HL-60 (cell line): Measurements from ENCODE around the gene NOTCH4.

Experiments
- DNase-seq, 2 experiments: peaks; one replicate each; pipeline ENCODE4 v3.0.0-alpha.2; 2010 to 2020; ENCODE audit warnings: low read depth in 1 of 2, low spot score in 1 of 2
- H3K27ac ChIP-seq: fragments of 250-450 bp; sonication (Bioruptor Pico); replicated peaks from 2 replicates; pipeline ENCODE4 v1.5.1; 2020; ENCODE audit warnings: mild to moderate bottlenecking, moderate library complexity
- H3K27me3 ChIP-seq: fragments of 250-450 bp; sonication (Bioruptor Pico); 2 replicates; pipeline ENCODE4 v1.5.1; 2021; ENCODE audit warnings: mild to moderate bottlenecking, moderate library complexity; ENCODE audit not compliant: insufficient read depth, poor library complexity, severe bottlenecking
- H3K4me3 ChIP-seq: replicated peaks from 2 replicates; pipeline ENCODE4 v1.5.1; 2011; ENCODE audit warnings: mild to moderate bottlenecking, control low read depth, low read length; ENCODE audit not compliant: insufficient read depth
- GABPA ChIP-seq: IDR thresholded peaks from 2 replicates; pipeline ENCODE4 v1.6.1; 2012; ENCODE audit warnings: low read depth
- POLR2AphosphoS5 ChIP-seq: IDR thresholded peaks from 2 replicates; pipeline ENCODE4 v1.6.1; 2012; ENCODE audit warnings: low read depth
- SPI1 ChIP-seq: IDR thresholded peaks from 2 replicates; pipeline ENCODE4 v1.6.1; 2012; ENCODE audit warnings: low read depth, mild to moderate bottlenecking, borderline replicate concordance
- TF ChIP-seq, protein P1 (sequence below): IDR thresholded peaks from one replicate; pipeline ENCODE4 v1.5.1; 2011; ENCODE audit warnings: low read length, control low read depth, inconsistent platforms; ENCODE audit not compliant: insufficient read depth
- TF ChIP-seq, protein P2 (sequence below): IDR thresholded peaks from 2 replicates; pipeline ENCODE4 v1.6.1; 2012; ENCODE audit warnings: low read depth; ENCODE audit not compliant: insufficient replicate concordance

Gene NOTCH4

DNA sequence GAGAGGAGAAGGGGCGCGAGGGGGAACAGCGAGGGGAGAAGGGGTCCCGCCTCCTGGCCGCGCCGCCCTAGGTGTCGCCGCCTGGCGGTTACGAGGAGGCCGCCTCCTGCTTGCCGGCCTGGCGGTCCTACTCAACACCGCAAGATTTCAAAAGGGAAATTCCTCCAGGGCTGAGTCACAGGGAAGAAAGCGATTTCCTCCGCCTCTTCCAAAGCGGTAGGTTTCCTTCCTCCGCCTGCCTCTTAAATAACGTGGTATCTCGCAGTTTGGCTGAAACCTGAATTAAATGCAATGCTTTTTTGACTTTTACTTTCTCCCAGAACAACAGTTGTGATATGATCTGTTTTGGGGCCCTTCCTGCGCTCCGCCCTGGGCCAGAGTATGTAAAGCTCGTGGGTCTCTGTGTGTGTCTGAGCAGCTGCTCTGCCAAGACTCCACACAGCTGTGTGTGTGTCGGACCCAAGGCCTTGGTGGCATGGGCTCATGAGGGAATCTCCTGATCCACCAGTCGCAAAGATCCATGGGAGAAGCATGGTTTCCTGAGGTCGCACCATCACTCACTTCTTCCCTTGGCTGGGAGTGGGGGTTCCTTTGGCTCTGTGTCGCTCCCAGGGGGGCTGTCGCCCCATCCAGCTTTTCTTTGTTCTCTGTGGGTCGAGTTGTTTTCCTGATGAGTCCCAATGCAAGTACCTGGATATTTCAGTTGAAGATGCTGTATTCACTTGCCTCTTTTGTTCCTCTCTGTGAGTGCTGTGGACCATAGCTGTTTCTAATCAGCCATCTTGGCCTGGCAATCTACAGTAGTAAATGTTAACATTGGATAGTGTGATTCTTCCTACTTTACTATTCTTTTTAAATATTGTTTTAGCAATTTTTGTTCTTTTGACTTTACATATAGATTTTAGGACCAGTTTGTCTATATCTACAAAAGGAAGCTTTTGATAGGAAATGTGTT, 31.6 kb upstream of the NOTCH4 start:
- TF ChIP-seq, protein P1, sequence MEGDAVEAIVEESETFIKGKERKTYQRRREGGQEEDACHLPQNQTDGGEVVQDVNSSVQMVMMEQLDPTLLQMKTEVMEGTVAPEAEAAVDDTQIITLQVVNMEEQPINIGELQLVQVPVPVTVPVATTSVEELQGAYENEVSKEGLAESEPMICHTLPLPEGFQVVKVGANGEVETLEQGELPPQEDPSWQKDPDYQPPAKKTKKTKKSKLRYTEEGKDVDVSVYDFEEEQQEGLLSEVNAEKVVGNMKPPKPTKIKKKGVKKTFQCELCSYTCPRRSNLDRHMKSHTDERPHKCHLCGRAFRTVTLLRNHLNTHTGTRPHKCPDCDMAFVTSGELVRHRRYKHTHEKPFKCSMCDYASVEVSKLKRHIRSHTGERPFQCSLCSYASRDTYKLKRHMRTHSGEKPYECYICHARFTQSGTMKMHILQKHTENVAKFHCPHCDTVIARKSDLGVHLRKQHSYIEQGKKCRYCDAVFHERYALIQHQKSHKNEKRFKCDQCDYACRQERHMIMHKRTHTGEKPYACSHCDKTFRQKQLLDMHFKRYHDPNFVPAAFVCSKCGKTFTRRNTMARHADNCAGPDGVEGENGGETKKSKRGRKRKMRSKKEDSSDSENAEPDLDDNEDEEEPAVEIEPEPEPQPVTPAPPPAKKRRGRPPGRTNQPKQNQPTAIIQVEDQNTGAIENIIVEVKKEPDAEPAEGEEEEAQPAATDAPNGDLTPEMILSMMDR, result no peak
- TF ChIP-seq GABPA, result no peak
- no peak for TF ChIP-seq POLR2AphosphoS5
- no peak for TF ChIP-seq SPI1
- TF ChIP-seq, protein P2, sequence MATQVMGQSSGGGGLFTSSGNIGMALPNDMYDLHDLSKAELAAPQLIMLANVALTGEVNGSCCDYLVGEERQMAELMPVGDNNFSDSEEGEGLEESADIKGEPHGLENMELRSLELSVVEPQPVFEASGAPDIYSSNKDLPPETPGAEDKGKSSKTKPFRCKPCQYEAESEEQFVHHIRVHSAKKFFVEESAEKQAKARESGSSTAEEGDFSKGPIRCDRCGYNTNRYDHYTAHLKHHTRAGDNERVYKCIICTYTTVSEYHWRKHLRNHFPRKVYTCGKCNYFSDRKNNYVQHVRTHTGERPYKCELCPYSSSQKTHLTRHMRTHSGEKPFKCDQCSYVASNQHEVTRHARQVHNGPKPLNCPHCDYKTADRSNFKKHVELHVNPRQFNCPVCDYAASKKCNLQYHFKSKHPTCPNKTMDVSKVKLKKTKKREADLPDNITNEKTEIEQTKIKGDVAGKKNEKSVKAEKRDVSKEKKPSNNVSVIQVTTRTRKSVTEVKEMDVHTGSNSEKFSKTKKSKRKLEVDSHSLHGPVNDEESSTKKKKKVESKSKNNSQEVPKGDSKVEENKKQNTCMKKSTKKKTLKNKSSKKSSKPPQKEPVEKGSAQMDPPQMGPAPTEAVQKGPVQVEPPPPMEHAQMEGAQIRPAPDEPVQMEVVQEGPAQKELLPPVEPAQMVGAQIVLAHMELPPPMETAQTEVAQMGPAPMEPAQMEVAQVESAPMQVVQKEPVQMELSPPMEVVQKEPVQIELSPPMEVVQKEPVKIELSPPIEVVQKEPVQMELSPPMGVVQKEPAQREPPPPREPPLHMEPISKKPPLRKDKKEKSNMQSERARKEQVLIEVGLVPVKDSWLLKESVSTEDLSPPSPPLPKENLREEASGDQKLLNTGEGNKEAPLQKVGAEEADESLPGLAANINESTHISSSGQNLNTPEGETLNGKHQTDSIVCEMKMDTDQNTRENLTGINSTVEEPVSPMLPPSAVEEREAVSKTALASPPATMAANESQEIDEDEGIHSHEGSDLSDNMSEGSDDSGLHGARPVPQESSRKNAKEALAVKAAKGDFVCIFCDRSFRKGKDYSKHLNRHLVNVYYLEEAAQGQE, result no peak
- no peak overlapping the region for H3K4me3 ChIP-seq
- peak in 1 of 2 experiments; percentile 45 for DNase-seq
- H3K27ac ChIP-seq, result no peak overlapping the region
- peaks cover 8% of the 10 kb centered on the region for H3K27me3 ChIP-seq

DNA sequence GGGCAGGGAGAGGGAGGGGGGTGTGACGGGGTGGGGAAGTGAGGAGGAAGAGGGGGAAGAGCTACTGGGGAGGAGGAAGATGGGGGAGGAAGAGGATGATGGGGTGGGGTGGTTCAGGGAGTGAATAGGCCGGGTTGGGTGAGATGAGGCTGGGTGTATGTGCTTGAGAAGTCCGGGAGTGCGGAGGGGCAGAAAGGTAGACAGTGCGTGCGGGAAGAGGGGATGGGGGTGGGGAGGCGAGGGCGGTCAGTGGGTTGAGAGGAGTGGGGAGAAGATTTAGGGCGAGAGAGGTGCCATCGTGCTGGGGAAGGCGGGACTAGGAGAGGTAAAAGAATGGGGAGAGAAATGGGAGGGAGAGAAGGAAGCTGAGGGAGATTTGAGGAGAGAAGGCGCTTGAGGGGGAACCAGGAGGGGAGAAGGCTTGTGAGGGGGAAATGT, 30.9 kb upstream of the NOTCH4 start:
- DNase-seq, result no peak
- peaks cover 5% of the 10 kb centered on the region for H3K27me3 ChIP-seq
- no peak for TF ChIP-seq SPI1
- H3K27ac ChIP-seq, result no peak overlapping the region
- no peak overlapping the region for H3K4me3 ChIP-seq

DNA sequence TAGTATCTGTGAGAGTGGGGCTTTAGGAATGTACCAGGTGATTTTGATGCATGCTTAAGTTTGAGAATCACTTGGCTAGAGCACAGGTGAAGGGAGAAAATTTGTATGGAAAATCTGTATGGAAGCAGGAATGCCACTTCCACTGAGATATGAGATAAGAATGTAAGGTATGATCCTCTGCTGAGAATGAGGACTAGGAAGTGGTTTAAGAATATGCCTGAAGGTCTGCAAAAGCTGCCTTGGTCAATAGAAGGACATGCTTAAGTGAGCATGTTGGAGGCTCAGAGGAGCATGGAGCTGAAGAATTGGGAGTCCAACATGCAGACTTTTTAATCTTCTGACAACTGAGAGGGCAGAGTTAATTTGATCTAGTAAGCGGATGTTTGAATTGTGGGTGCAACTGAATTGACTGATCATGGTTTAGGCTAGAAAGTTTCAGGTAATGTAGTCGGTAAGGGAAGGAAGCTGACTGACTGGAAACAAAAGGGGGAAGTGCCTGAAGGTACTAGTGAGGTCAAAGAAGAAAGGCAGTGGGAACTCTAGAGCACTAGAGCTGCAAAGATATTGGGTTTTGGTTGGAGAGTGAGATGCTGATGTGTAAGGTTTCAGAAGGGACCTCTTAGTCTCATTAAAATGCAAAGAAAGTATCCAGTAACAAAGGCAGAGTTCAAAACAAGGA, 28.6 kb upstream of the NOTCH4 start:
- no peak overlapping the region for H3K27ac ChIP-seq
- peaks cover 5% of the 10 kb centered on the region for H3K27me3 ChIP-seq
- H3K4me3 ChIP-seq, result no peak overlapping the region
- DNase-seq, result no peak
- peak; percentile 87 for TF ChIP-seq SPI1
- TF ChIP-seq, protein P2, result no peak

DNA sequence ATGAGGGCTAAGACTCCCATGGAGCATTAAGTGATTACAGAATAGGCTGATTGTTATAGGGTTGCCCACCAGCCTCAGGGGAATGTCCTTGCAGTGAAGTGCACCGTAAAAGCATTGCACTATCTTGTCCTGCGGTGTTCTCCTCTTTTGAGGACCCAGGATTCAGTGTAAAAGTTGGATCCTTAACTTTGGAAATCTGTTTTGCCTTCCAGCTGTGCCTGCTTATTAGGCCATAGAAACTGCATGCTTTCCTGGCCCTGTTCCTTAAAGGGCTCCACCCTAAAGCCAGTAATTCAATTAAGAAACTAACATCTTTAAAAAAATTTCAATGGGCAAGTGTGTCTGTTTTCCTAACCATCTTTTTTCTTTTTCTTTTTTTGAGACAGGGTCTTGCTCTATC, 25.4 kb upstream of the NOTCH4 start:
- Histone ChIP-seq H3K27me3 (peaks cover 3% of the 10 kb centered on the region), H3K27ac (no peak overlapping the region), H3K4me3 (no peak overlapping the region)
- no peak for TF ChIP-seq SPI1
- no peak for TF ChIP-seq POLR2AphosphoS5
- TF ChIP-seq, protein P2, result no peak
- TF ChIP-seq, protein P1, result no peak
- no peak for TF ChIP-seq GABPA
- no peak for DNase-seq
